Activated CD8-positive, alpha-beta memory T cell treated with anti-CD3 and anti-CD28 coated beads for 4 hours (primary cell): ENCODE data around the gene OSTN.

ENCODE experiments used
- DNase-seq, 2 donors: peaks; one replicate each; pipeline ENCODE4 v3.0.0-alpha.2; 2020; ENCODE audit warnings: low read depth in 2 of 2

The OSTN gene

GRCh38 chr3:191313296-191313695 is 114.3 kb downstream of the OSTN start:
- DNase-seq = no peak

DNA sequence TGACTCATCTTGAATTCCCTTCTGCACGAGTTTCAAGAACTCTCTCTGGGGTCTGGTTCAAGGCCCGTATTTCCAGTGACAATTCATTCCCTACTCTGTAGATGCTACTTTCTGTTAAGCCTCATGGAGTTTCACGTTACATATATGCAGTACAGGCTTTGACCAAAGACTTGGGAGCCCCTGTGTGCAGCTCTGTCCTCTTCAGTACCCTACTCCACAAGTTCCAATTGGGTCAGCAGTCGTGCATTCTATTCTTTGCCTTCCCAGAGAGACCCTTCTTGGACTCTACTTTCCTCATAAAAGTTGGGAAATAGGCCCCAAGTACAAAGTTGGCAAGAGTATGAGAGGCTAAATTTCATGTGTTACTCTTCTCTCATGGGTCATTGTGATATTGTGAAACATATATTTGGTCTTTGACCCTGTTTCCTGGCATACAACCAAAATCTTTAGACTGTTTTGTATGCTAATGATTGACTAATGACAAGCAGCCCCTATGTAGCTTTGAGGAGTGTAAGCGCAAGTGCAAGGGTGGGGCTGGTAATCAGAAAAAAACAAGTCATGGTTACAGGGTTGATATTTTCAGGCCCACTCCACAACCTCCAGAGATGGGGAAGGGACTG is 115.2 kb downstream of the OSTN start:
- DNase-seq = no peak
